ENCODE measurements around the gene TMEM144. TPM values are rescaled to one million over a fixed set of nuclear protein-coding genes. Genes with fewer than 3 reads are reported as not detected.

TMEM144 gene
- total RNA-seq, 1 donor from 2014 or later, result 7.6 TPM

DNA sequence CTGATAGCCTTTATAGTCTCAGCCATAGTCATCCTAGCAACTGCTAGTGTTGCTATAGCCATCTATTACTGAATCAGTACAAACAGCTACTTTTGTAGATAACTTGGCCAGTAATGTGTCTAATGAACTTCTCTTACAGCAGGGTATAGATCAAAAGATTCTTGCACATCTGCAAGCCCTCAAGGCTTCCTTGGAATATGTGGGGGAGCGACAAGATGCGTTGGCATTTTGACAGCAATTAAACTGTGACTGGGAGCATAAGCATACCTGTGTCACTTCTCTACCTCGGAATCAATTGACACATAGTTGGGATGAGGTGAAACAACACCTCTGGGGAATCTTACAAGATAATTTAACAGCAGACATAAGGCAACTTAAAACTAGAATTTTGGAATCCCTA lies 87.6 kb downstream of the TMEM144 start:
- Mint-ChIP-seq H3K27me3 (ENCODE audit: low read depth, unreplicated experiment) (no peaks in the 10 kb centered on the region), H3K9me3 (ENCODE audit: unreplicated experiment) (peaks cover 4% of the 10 kb centered on the region), H3K36me3 (ENCODE audit: low read depth, unreplicated experiment) (no peaks in the 10 kb centered on the region), H3K4me3 (ENCODE audit: unreplicated experiment) (no peak overlapping the region), H3K27ac (ENCODE audit: unreplicated experiment) (no peak overlapping the region), H3K4me1 (ENCODE audit: low read depth, unreplicated experiment) (no peaks in the 10 kb centered on the region)
- Histone ChIP-seq H4K20me1 (ENCODE audit: insufficient read depth, low read length) (no peaks in the 10 kb centered on the region), H3K9me3 (ENCODE audit: insufficient read depth, low read depth, low read length) (no peaks in the 10 kb centered on the region), H3K9ac (ENCODE audit: low read length) (no peak overlapping the region), H3K36me3 (ENCODE audit: insufficient read depth, low read length) (no peaks in the 10 kb centered on the region), H3K4me2 (ENCODE audit: low read length) (no peak overlapping the region), H3K4me1 (ENCODE audit: insufficient read depth, low read length) (no peaks in the 10 kb centered on the region), H3K27ac (ENCODE audit: low read depth, low read length) (no peak overlapping the region), H3K79me2 (ENCODE audit: insufficient read depth, low read length) (no peaks in the 10 kb centered on the region), H2AFZ (ENCODE audit: low read depth, low read length) (no peak overlapping the region), H3K27me3 (ENCODE audit: insufficient read depth, low read length) (no peaks in the 10 kb centered on the region), H3K4me3 (ENCODE audit: insufficient read depth, low read depth, low read length) (no peak overlapping the region)
- DNase-seq (ENCODE audit: low read depth) (no peak), FAIRE-seq (no peak)
- TF ChIP-seq EZH2 (IDR thresholded peaks at IDR 0.05; ENCODE audit: insufficient read depth, low read length), result no peak
- TF ChIP-seq, protein P1, sequence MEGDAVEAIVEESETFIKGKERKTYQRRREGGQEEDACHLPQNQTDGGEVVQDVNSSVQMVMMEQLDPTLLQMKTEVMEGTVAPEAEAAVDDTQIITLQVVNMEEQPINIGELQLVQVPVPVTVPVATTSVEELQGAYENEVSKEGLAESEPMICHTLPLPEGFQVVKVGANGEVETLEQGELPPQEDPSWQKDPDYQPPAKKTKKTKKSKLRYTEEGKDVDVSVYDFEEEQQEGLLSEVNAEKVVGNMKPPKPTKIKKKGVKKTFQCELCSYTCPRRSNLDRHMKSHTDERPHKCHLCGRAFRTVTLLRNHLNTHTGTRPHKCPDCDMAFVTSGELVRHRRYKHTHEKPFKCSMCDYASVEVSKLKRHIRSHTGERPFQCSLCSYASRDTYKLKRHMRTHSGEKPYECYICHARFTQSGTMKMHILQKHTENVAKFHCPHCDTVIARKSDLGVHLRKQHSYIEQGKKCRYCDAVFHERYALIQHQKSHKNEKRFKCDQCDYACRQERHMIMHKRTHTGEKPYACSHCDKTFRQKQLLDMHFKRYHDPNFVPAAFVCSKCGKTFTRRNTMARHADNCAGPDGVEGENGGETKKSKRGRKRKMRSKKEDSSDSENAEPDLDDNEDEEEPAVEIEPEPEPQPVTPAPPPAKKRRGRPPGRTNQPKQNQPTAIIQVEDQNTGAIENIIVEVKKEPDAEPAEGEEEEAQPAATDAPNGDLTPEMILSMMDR (IDR thresholded peaks at IDR 0.05; ENCODE audit: insufficient read depth, low read depth, low read length), result no peak

DNA sequence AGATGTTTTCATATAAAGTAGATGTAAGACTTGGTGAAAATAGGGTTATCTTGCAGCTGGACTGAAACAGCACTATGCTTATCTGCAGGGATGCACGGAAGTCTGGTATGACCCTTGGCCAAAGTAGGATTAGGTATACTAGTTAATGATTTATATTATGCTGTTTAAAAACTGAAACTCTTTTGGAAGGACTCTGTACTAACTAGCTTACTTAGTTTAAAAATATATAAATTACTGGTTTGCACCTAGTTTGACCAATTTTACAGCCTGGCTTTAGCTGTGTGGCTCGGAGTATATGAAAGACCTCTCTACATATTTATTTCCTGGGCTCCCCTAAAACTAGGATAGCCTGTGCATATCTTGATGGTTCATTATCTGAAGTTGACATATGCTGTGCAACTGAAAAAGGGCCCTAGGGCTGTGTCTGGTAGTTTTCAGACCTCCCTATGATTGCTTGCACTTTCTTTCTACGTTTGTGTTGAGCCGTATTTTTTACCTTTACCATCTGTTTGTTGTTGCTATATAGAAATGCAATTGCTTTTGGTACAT lies 89.2 kb downstream of the TMEM144 start:
- Histone ChIP-seq H3K4me3 (ENCODE audit: insufficient read depth, low read depth, low read length) (no peak overlapping the region), H3K9me3 (ENCODE audit: insufficient read depth, low read depth, low read length) (no peaks in the 10 kb centered on the region), H3K9ac (ENCODE audit: low read length) (no peak overlapping the region), H4K20me1 (ENCODE audit: insufficient read depth, low read length) (no peaks in the 10 kb centered on the region), H3K79me2 (ENCODE audit: insufficient read depth, low read length) (no peaks in the 10 kb centered on the region), H3K27ac (ENCODE audit: low read depth, low read length) (no peak overlapping the region), H3K27me3 (ENCODE audit: insufficient read depth, low read length) (no peaks in the 10 kb centered on the region), H2AFZ (ENCODE audit: low read depth, low read length) (no peak overlapping the region), H3K36me3 (ENCODE audit: insufficient read depth, low read length) (no peaks in the 10 kb centered on the region), H3K4me2 (ENCODE audit: low read length) (no peak overlapping the region), H3K4me1 (ENCODE audit: insufficient read depth, low read length) (no peaks in the 10 kb centered on the region)
- no peak for DNase-seq (ENCODE audit: low read depth)
- no peak for FAIRE-seq
- Mint-ChIP-seq H3K27ac (ENCODE audit: unreplicated experiment) (no peak overlapping the region), H3K36me3 (ENCODE audit: low read depth, unreplicated experiment) (no peaks in the 10 kb centered on the region), H3K9me3 (ENCODE audit: unreplicated experiment) (peaks cover 4% of the 10 kb centered on the region), H3K4me1 (ENCODE audit: low read depth, unreplicated experiment) (no peaks in the 10 kb centered on the region), H3K27me3 (ENCODE audit: low read depth, unreplicated experiment) (no peaks in the 10 kb centered on the region), H3K4me3 (ENCODE audit: unreplicated experiment) (no peak overlapping the region)
- TF ChIP-seq EZH2 (IDR thresholded peaks at IDR 0.05; ENCODE audit: insufficient read depth, low read length), result no peak
- TF ChIP-seq, protein P1 (IDR thresholded peaks at IDR 0.05; ENCODE audit: insufficient read depth, low read depth, low read length), result no peak

DNA sequence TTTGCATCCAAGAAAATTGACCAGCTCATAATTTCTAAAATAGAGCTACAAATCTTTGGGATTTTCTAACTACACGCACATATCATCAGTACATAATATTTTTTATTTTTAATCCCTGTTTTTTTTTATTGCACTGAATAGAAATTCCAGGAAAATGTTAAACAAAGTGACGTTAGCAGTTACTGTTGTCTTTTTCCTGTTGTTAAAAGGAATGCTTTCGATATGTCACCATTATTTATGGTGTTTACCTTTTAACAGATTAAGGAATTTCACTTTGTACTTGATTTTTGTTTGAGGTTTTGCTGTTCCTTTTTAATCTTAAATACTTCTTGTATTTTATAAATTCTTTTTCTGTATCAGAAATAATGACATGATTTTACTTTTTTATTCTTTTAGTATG lies 89.7 kb downstream of the TMEM144 start:
- no peaks in the 10 kb centered on the region for H3K27me3 Mint-ChIP-seq (ENCODE audit: low read depth, unreplicated experiment)
- H3K4me1 Mint-ChIP-seq (ENCODE audit: low read depth, unreplicated experiment), result no peaks in the 10 kb centered on the region
- Histone ChIP-seq H3K4me1 (ENCODE audit: insufficient read depth, low read length) (no peaks in the 10 kb centered on the region), H3K9me3 (ENCODE audit: insufficient read depth, low read depth, low read length) (no peaks in the 10 kb centered on the region), H3K79me2 (ENCODE audit: insufficient read depth, low read length) (no peaks in the 10 kb centered on the region), H3K36me3 (ENCODE audit: insufficient read depth, low read length) (no peaks in the 10 kb centered on the region), H3K27me3 (ENCODE audit: insufficient read depth, low read length) (no peaks in the 10 kb centered on the region), H2AFZ (ENCODE audit: low read depth, low read length) (no peak overlapping the region), H4K20me1 (ENCODE audit: insufficient read depth, low read length) (no peaks in the 10 kb centered on the region), H3K9ac (ENCODE audit: low read length) (no peak overlapping the region), H3K4me2 (ENCODE audit: low read length) (no peak overlapping the region), H3K27ac (ENCODE audit: low read depth, low read length) (no peak overlapping the region), H3K4me3 (ENCODE audit: insufficient read depth, low read depth, low read length) (no peak overlapping the region)
- no peak for FAIRE-seq
- H3K36me3 Mint-ChIP-seq (ENCODE audit: low read depth, unreplicated experiment), result no peaks in the 10 kb centered on the region
- H3K4me3 Mint-ChIP-seq (ENCODE audit: unreplicated experiment), result no peak overlapping the region
- no peak for DNase-seq (ENCODE audit: low read depth)
- H3K9me3 Mint-ChIP-seq (ENCODE audit: unreplicated experiment), result peaks cover under 1% of the 10 kb centered on the region
- TF ChIP-seq, protein P1 (IDR thresholded peaks at IDR 0.05; ENCODE audit: insufficient read depth, low read depth, low read length), result no peak
- no peak for TF ChIP-seq EZH2 (IDR thresholded peaks at IDR 0.05; ENCODE audit: insufficient read depth, low read length)
- H3K27ac Mint-ChIP-seq (ENCODE audit: unreplicated experiment), result no peak overlapping the region
